Body of pancreas (tissue), 4 donors: ENCODE results near the gene SYNGR2.

Source experiments
- POLR2A ChIP-seq, 3 donors: fragments of 450-650 bp; IDR thresholded peaks; one replicate each; pipeline ENCODE4 v1.6.1; 2016; ENCODE audit warnings: antibody characterized with exemption in 3 of 3, mild to moderate bottlenecking in 2 of 3
- TF ChIP-seq, protein P1 (sequence below), 7 experiments: fragments of 450-650 bp in 4 of 7; fragments of 200-600 bp in 3 of 7; sonication (generic) in 3 of 7; IDR thresholded peaks; one replicate each; pipeline ENCODE4 v1.5.1; 2016 to 2019; ENCODE audit warnings: antibody characterized with exemption in 7 of 7

DNA sequence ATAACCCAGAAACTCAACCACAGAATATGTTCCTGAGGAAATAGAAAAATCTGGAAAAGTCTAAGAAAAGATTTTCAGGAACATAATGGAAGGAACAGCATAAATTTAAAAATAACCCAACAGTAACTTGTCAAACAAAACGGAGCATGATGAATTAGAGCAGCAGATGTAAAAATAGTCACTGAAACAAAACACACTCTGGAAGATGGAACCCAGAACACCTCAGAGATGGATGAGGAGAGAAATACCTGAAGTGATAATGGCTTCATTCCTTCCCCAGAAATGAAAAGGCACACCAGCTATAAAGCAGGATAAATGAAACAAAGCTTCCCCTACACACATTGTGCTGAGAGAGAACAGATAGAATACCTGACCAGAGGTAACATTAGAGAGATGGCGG lies 12.1 kb downstream of the SYNGR2 start:
- TF ChIP-seq, protein P1, sequence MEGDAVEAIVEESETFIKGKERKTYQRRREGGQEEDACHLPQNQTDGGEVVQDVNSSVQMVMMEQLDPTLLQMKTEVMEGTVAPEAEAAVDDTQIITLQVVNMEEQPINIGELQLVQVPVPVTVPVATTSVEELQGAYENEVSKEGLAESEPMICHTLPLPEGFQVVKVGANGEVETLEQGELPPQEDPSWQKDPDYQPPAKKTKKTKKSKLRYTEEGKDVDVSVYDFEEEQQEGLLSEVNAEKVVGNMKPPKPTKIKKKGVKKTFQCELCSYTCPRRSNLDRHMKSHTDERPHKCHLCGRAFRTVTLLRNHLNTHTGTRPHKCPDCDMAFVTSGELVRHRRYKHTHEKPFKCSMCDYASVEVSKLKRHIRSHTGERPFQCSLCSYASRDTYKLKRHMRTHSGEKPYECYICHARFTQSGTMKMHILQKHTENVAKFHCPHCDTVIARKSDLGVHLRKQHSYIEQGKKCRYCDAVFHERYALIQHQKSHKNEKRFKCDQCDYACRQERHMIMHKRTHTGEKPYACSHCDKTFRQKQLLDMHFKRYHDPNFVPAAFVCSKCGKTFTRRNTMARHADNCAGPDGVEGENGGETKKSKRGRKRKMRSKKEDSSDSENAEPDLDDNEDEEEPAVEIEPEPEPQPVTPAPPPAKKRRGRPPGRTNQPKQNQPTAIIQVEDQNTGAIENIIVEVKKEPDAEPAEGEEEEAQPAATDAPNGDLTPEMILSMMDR (IDR thresholded peaks at IDR 0.05) = no peak
- TF ChIP-seq POLR2A (IDR thresholded peaks at IDR 0.05) = no peak
